Neural cell (in vitro differentiated cells): ENCODE measurements around the gene PREX1. TPM values are rescaled to one million over a fixed set of nuclear protein-coding genes. Genes with fewer than 3 reads are reported as not detected.

Experiments used
- H2AFZ ChIP-seq: fragments of 200-600, 300-800 bp; sonication (generic), shearing (Covaris generic); 2 replicates; pipeline ENCODE4 v1.6.0; 2014; ENCODE audit warnings: low read depth, mild to moderate bottlenecking, antibody characterized with exemption, low read length, moderate library complexity
- H3F3A ChIP-seq: fragments of 200-600 bp; shearing (Covaris generic); 2 replicates; pipeline ENCODE4 v1.6.1; 2016; ENCODE audit warnings: mild to moderate bottlenecking, moderate library complexity, mixed read lengths, antibody characterized with exemption, low read length; ENCODE audit not compliant: insufficient read depth, poor library complexity, severe bottlenecking
- H3K27ac ChIP-seq: fragments of 200-600, 300-800 bp; sonication (generic), shearing (Covaris generic); 2 replicates; pipeline ENCODE4 v1.5.1; 2014; ENCODE audit warnings: mild to moderate bottlenecking, low read length, moderate library complexity
- H3K27me3 ChIP-seq: fragments of 300-800, 200-600 bp; sonication (generic), shearing (Covaris generic); 2 replicates; pipeline ENCODE4 v1.6.0; 2014; ENCODE audit warnings: mild to moderate bottlenecking, low read depth, low read length, moderate library complexity; ENCODE audit not compliant: insufficient read depth
- H3K36me3 ChIP-seq: fragments of 300-800, 200-600 bp; sonication (generic), shearing (Covaris generic); 2 replicates; pipeline ENCODE4 v1.5.1; 2014; ENCODE audit warnings: mild to moderate bottlenecking, antibody characterized with exemption, low read length, moderate library complexity; ENCODE audit not compliant: insufficient read depth
- H3K4me2 ChIP-seq: fragments of 300-800, 200-600 bp; sonication (generic), shearing (Covaris generic); 2 replicates; pipeline ENCODE4 v1.6.0; 2014; ENCODE audit warnings: mild to moderate bottlenecking, low read length
- H3K4me3 ChIP-seq: fragments of 300-800, 200-600 bp; sonication (generic), shearing (Covaris generic); 2 replicates; pipeline ENCODE4 v1.5.1; 2014; ENCODE audit warnings: mild to moderate bottlenecking, low read length, moderate library complexity
- H3K79me2 ChIP-seq: fragments of 200-600 bp; shearing (Covaris generic); replicated peaks from 2 replicates; pipeline ENCODE4 v1.6.0; 2014; ENCODE audit warnings: mild to moderate bottlenecking, low read length, moderate library complexity; ENCODE audit not compliant: insufficient read depth
- H3K9ac ChIP-seq: fragments of 300-800, 200-600 bp; sonication (generic), shearing (Covaris generic); 2 replicates; pipeline ENCODE4 v1.6.1; 2016; ENCODE audit warnings: mild to moderate bottlenecking, low read length, mixed read lengths
- H3K9me2 ChIP-seq: fragments of 200-600 bp; shearing (Covaris generic); 2 replicates; pipeline ENCODE4 v1.6.1; 2016; ENCODE audit warnings: mild to moderate bottlenecking, low read length, mixed read lengths; ENCODE audit not compliant: insufficient read depth
- H3K9me3 ChIP-seq: fragments of 200-600, 300-800 bp; sonication (generic), shearing (Covaris generic); 2 replicates; pipeline ENCODE4 v1.6.1; 2016; ENCODE audit warnings: mild to moderate bottlenecking, mixed run types, low read length, moderate library complexity, mixed read lengths
- H4K20me1 ChIP-seq: fragments of 200-600 bp; shearing (Covaris generic); 2 replicates; pipeline ENCODE4 v1.6.1; 2016; ENCODE audit warnings: mild to moderate bottlenecking, mixed run types; ENCODE audit not compliant: insufficient read depth
- CTCF ChIP-seq: fragments of 450-650 bp; IDR thresholded peaks from 2 replicates; pipeline ENCODE4 v1.5.1; 2014; ENCODE audit warnings: antibody characterized with exemption, mild to moderate bottlenecking, moderate library complexity; ENCODE audit not compliant: poor library complexity, severe bottlenecking
- EP300 ChIP-seq: fragments of 450-650 bp; conservative IDR thresholded peaks from 2 replicates; pipeline ENCODE4 v1.6.1; 2014; ENCODE audit warnings: antibody characterized with exemption, mild to moderate bottlenecking, moderate library complexity; ENCODE audit not compliant: poor library complexity, severe bottlenecking
- EZH2 ChIP-seq: fragments of 200-600, 300-800 bp; shearing (Covaris generic), sonication (generic); IDR thresholded peaks from 2 replicates; pipeline ENCODE4 v1.6.1; 2014; ENCODE audit warnings: antibody characterized with exemption, low read length, borderline replicate concordance, mild to moderate bottlenecking; ENCODE audit not compliant: insufficient read depth, poor library complexity, severe bottlenecking
- MXI1 ChIP-seq: fragments of 450-650 bp; conservative IDR thresholded peaks from 2 replicates; pipeline ENCODE4 v1.6.1; 2014; ENCODE audit warnings: antibody characterized with exemption, mild to moderate bottlenecking; ENCODE audit not compliant: poor library complexity, severe bottlenecking
- POLR2AphosphoS5 ChIP-seq: IDR thresholded peaks from 2 replicates; pipeline ENCODE4 v1.6.1; 2012
- RAD21 ChIP-seq: fragments of 450-650 bp; conservative IDR thresholded peaks from 2 replicates; pipeline ENCODE4 v1.6.1; 2014; ENCODE audit warnings: antibody characterized with exemption, mild to moderate bottlenecking, moderate library complexity
- REST ChIP-seq: IDR thresholded peaks from 2 replicates; pipeline ENCODE4 v1.6.1; 2012; ENCODE audit warnings: borderline replicate concordance
- SMC3 ChIP-seq: fragments of 450-650 bp; conservative IDR thresholded peaks from 2 replicates; pipeline ENCODE4 v1.6.1; 2014; ENCODE audit warnings: antibody characterized with exemption, mild to moderate bottlenecking, moderate library complexity; ENCODE audit not compliant: poor library complexity
- TAF1 ChIP-seq: IDR thresholded peaks from 2 replicates; pipeline ENCODE4 v1.6.1; 2012; ENCODE audit warnings: low read depth
- polyA plus RNA-seq: library from polyadenylated mRNA; depleted of rRNA; stranded (reverse); fragments of >200 nt; gene quantifications from 2 replicates; pipeline ENCODE4 v1.2.3, GENCODE V29; 2014

Gene PREX1
- polyA plus RNA-seq, 1 donor from 2014 or later, result 0.06 TPM

DNA sequence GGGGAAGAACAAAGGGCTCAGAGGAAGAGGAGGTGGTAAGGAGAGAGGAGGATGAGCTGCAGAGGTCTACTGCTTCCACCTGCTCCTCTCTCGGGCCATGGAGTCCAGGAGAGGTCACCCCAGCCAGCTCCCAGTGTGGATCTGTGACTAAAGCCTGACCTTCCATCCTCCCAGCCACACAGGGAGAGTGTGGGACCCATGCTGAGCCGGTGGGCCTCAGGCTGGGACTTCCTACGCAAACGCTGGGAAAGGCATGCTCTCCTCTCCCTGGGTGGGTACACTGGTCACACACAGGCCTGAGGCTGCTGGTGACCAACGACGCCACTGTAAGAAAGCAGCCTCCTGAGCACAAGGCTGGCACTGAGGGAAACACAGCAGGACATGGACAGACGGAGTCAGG is 111.3 kb downstream of the PREX1 start:
- H3F3A ChIP-seq, result no peaks in the 10 kb centered on the region
- no peak overlapping the region for H3K4me2 ChIP-seq
- no peaks in the 10 kb centered on the region for H3K9me3 ChIP-seq
- no peaks in the 10 kb centered on the region for H4K20me1 ChIP-seq
- H3K9ac ChIP-seq, result no peak overlapping the region
- H3K79me2 ChIP-seq, result no peaks in the 10 kb centered on the region
- no peak overlapping the region for H3K4me3 ChIP-seq
- H3K9me2 ChIP-seq, result no peaks in the 10 kb centered on the region
- H2AFZ ChIP-seq, result no peak overlapping the region
- H3K27me3 ChIP-seq, result no peaks in the 10 kb centered on the region
- no peaks in the 10 kb centered on the region for H3K36me3 ChIP-seq
- TF ChIP-seq EZH2 (no peak), SMC3 (no peak), MXI1 (no peak), CTCF (no peak), TAF1 (no peak), EP300 (no peak), POLR2AphosphoS5 (no peak), RAD21 (no peak), REST (no peak)
- H3K27ac ChIP-seq, result no peak overlapping the region

- Histone ChIP-seq H3K9ac (no peak overlapping the region), H3K4me3 (no peak overlapping the region), H3K9me3 (no peaks in the 10 kb centered on the region), H4K20me1 (no peaks in the 10 kb centered on the region), H3F3A (no peaks in the 10 kb centered on the region), H3K9me2 (no peaks in the 10 kb centered on the region), H3K27me3 (no peaks in the 10 kb centered on the region), H3K27ac (no peak overlapping the region), H2AFZ (no peak overlapping the region), H3K36me3 (no peaks in the 10 kb centered on the region), H3K79me2 (no peaks in the 10 kb centered on the region), H3K4me2 (no peak overlapping the region)
- TF ChIP-seq SMC3 (no peak), TAF1 (no peak), RAD21 (no peak), EZH2 (no peak), REST (no peak)
These were observed 111.7 kb downstream of the PREX1 start for GRCh38 chr20:48716086-48716485.
